ENCODE results near the gene RAD9A.

The RAD9A gene

GRCh38 chr11:67393990-67394389, 2.2 kb downstream of the RAD9A start:
- H3K4me3 ChIP-seq (ENCODE audit: low read depth, low read length): no peak overlapping the region
- TF ChIP-seq, protein P1, sequence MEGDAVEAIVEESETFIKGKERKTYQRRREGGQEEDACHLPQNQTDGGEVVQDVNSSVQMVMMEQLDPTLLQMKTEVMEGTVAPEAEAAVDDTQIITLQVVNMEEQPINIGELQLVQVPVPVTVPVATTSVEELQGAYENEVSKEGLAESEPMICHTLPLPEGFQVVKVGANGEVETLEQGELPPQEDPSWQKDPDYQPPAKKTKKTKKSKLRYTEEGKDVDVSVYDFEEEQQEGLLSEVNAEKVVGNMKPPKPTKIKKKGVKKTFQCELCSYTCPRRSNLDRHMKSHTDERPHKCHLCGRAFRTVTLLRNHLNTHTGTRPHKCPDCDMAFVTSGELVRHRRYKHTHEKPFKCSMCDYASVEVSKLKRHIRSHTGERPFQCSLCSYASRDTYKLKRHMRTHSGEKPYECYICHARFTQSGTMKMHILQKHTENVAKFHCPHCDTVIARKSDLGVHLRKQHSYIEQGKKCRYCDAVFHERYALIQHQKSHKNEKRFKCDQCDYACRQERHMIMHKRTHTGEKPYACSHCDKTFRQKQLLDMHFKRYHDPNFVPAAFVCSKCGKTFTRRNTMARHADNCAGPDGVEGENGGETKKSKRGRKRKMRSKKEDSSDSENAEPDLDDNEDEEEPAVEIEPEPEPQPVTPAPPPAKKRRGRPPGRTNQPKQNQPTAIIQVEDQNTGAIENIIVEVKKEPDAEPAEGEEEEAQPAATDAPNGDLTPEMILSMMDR (IDR thresholded peaks at IDR 0.05; ENCODE audit: low read depth, low read length): no peak
- TF ChIP-seq MAX (IDR thresholded peaks at IDR 0.05; ENCODE audit: low read depth, low read length) (no peak), POLR2A (IDR thresholded peaks at IDR 0.05; ENCODE audit: extremely low read depth, insufficient read length) (no peak), MYC (IDR thresholded peaks at IDR 0.05; ENCODE audit: low read depth, low read length) (no peak)
- DNase-seq (ENCODE audit: low read depth): no peak

DNA sequence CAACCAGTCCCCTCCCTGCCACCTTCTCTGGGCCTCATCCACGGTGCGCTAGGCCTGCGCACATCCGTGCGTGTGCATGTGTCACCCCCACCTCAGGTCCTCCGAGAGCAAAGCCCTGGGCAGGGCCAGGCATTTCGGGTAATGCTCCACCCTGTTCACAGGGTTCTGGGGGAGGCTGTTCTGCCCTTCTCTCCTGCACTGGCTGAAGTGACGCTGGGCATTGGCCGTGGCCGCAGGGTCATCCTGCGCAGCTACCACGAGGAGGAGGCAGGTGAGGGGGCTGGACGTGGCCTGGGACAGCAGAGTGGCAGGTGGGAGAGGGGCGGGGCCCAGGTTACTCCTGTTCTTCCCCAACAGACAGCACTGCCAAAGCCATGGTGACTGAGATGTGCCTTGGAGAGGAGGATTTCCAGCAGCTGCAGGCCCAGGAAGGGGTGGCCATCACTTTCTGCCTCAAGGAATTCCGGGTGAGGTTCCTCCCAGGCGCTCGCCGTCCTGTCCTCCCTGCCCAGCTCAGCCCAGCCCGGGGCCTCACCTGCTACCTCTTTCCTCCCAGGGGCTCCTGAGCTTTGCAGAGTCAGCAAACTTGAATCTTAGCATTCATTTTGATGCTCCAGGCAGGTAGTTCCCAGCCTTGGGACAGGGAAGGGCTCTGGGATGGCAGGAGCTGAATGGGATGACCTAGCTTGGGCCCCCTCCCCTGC, 3.9 kb downstream of the RAD9A start:
- TF ChIP-seq MYC (IDR thresholded peaks at IDR 0.05; ENCODE audit: low read depth, low read length): no peak
- no peak for TF ChIP-seq MAX (IDR thresholded peaks at IDR 0.05; ENCODE audit: low read depth, low read length)
- TF ChIP-seq POLR2A (IDR thresholded peaks at IDR 0.05; ENCODE audit: extremely low read depth, insufficient read length): no peak
- TF ChIP-seq, protein P1 (IDR thresholded peaks at IDR 0.05; ENCODE audit: low read depth, low read length): no peak
- H3K4me3 ChIP-seq (ENCODE audit: low read depth, low read length): no peak overlapping the region
- DNase-seq (ENCODE audit: low read depth): no peak

DNA sequence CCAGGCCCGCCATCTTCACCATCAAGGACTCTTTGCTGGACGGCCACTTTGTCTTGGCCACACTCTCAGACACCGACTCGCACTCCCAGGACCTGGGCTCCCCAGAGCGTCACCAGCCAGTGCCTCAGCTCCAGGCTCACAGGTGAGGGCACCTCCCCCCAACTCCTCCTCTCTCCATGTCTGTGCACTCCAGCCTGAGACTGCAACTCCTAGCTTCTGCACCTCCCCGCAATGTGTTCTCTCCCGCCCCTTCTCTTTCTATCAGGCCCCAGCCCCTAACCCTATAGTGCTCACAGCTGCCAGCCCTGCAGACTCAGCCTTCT, 4.4 kb downstream of the RAD9A start:
- TF ChIP-seq MYC (IDR thresholded peaks at IDR 0.05; ENCODE audit: low read depth, low read length): no peak
- TF ChIP-seq MAX (IDR thresholded peaks at IDR 0.05; ENCODE audit: low read depth, low read length): no peak
- TF ChIP-seq, protein P1 (IDR thresholded peaks at IDR 0.05; ENCODE audit: low read depth, low read length): no peak
- no peak for TF ChIP-seq POLR2A (IDR thresholded peaks at IDR 0.05; ENCODE audit: extremely low read depth, insufficient read length)
- no peak overlapping the region for H3K4me3 ChIP-seq (ENCODE audit: low read depth, low read length)
- no peak for DNase-seq (ENCODE audit: low read depth)

DNA sequence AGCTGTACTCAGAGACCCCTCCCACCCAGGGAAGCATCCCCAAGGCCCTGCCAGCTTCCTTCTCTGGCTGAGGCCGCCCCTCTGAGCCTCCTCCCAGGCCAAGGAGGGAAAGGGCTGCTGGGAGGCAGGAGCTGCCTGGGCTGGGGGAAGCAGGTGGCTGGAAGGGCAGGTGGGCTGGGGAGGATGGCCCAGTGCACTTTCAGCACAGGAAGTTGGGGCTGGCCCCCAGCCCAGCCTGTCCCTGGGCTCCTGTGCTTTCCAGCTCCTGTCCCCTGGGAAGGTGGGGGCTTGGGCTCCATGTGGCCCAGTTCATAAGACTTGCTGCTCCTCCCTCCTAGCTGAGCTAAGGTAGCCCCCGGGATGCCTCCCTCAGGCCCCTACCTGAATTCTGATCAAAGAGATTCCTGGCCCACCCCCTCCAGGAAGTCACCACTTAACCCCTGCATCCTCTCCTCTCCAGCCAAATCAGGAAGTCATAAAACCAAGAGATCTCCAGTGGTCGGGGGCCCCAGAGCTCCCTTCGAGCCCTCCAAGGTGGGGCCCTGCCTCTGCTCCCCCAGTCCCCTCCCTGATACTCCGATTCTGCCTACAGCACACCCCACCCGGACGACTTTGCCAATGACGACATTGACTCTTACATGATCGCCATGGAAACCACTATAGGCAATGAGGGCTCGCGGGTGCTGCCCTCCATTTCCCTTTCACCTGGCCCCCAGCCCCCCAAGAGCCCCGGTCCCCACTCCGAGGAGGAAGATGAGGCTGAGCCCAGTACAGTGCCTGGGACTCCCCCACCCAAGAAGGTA, 5.0 kb downstream of the RAD9A start:
- peak; percentile 51 for DNase-seq (ENCODE audit: low read depth)
- H3K4me3 ChIP-seq (ENCODE audit: low read depth, low read length): no peak overlapping the region
- no peak for TF ChIP-seq MYC (IDR thresholded peaks at IDR 0.05; ENCODE audit: low read depth, low read length)
- no peak for TF ChIP-seq POLR2A (IDR thresholded peaks at IDR 0.05; ENCODE audit: extremely low read depth, insufficient read length)
- TF ChIP-seq MAX (IDR thresholded peaks at IDR 0.05; ENCODE audit: low read depth, low read length): no peak

DNA sequence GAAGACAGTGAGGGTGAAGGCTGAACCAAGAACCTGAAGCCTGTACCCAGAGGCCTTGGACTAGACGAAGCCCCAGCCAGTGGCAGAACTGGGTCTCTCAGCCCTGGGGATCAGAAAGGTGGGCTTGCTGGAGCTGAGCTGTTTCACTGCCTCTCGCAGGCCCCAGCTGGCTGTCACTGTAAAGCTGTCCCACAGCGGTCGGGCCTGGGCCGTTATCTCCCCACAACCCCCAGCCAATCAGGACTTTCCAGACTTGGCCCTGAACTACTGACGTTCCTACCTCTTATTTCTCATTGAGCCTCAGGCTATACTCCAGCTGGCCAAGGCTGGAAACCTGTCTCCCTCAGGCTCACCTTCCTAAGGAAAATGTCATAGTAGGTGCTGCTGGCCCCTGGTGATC, 5.8 kb downstream of the RAD9A start:
- H3K4me3 ChIP-seq (ENCODE audit: low read depth, low read length): no peak overlapping the region
- no peak for DNase-seq (ENCODE audit: low read depth)
- TF ChIP-seq, protein P1 (IDR thresholded peaks at IDR 0.05; ENCODE audit: low read depth, low read length): no peak
- no peak for TF ChIP-seq MYC (IDR thresholded peaks at IDR 0.05; ENCODE audit: low read depth, low read length)
- TF ChIP-seq MAX (IDR thresholded peaks at IDR 0.05; ENCODE audit: low read depth, low read length): no peak
- no peak for TF ChIP-seq POLR2A (IDR thresholded peaks at IDR 0.05; ENCODE audit: extremely low read depth, insufficient read length)

All from NB4 (cell line).